ENCODE data around the gene C6orf120. TPM values are rescaled to one million over a fixed set of nuclear protein-coding genes. Genes with fewer than 3 reads are reported as not detected.
A peak's percentile ranks its signal among the peaks of the same experiment; 100 is the strongest.

Gene C6orf120
- total and polyA plus RNA-seq, 2 donors (not counting 1 experiment from before 2014, with no cell fraction given): 9.7 to 27.1 TPM

DNA sequence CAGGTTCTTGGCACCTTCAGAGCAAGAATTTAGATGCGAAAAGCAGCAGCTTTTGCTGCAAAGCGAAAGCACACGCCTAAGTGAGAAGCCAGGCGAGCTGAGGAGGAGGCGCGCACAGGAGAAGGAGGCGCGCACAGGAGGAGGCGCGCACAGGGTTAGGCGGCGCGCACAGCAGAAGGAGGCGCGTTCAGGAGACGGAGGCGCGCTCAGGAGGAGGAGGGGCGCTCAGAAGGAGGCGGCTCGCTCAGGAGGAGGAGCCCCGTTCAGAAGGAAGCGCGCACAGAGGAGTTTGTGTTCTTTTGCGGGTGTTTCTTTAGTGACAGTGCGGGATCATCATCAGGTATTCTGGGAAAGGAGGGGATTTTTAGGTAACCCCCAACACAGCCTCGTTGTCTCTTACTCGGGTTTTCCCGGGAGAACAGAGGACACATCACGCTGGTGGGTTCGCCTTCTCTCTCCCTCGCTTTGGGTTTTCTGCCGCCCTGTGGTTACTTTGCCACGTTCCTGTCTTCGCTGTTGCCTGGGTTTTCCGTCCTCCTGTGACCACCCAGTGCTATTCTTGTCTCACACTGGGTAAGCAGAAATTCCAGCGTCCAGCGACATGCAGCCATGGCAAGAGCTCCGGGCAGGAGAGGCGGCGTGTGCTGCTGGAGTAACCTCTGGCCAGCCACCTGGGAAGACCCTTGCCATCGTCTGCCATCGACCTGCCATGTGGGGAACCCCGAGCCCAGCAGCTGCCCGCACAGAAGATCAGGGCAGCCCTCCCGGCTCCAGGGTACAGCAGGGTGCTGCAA is 47.1 kb upstream of the C6orf120 start:
- peak overlapping the region; percentile 59 for H2AFZ ChIP-seq (ENCODE audit: insufficient read depth, low read depth, low read length, poor library complexity, severe bottlenecking)
- H3K27me3 Mint-ChIP-seq: no peaks in the 10 kb centered on the region
- WGBS (ENCODE audit: insufficient coverage): 42% methylated on average over 42 of the region's 46 CpGs
- no peak overlapping the region for H3K27ac Mint-ChIP-seq
- DNase-seq: peak; percentile 85
- H3K9ac ChIP-seq (ENCODE audit: low read length): peak overlapping the region; percentile 53
- peak; percentile 24 for ATAC-seq (ENCODE audit: low read depth)
- peaks cover 0 to 5% (median 0%) of the 10 kb centered on the region in 3 donors for H3K9me3 ChIP-seq (ENCODE audit: control extremely low read depth in 1 of 3, control insufficient read depth in 2 of 3, insufficient read depth in 1 of 3, low read length in 2 of 3)
- no peaks in the 10 kb centered on the region for H3K9me3 Mint-ChIP-seq (ENCODE audit: insufficient read depth)
- peak overlapping the region; percentile 23 to 74 (median 57) for H3K4me3 ChIP-seq (ENCODE audit: control extremely low read depth in 1 of 5, extremely low read depth in 1 of 5, insufficient read depth in 1 of 5, low read depth in 2 of 5, low read length in 4 of 5)
- no peaks in the 10 kb centered on the region for H3K79me2 ChIP-seq (ENCODE audit: control insufficient read depth, insufficient read depth, low read length)
- peaks cover 0 to 7% of the 10 kb centered on the region in 2 experiments for H3K36me3 ChIP-seq (replicated peaks in 1 of 2; ENCODE audit: control extremely low read depth in 1 of 2, control insufficient read depth in 1 of 2, extremely low read depth in 1 of 2, insufficient read depth in 2 of 2, low read length in 1 of 2)
- ChIA-PET CTCF (no interaction called here), POLR2A (no interaction called here)
- TF ChIP-seq EZH2 (IDR thresholded peaks at IDR 0.05; ENCODE audit: borderline replicate concordance, insufficient read depth, low read depth, low read length, poor library complexity, severe bottlenecking): no peak
- TF ChIP-seq, protein P1, sequence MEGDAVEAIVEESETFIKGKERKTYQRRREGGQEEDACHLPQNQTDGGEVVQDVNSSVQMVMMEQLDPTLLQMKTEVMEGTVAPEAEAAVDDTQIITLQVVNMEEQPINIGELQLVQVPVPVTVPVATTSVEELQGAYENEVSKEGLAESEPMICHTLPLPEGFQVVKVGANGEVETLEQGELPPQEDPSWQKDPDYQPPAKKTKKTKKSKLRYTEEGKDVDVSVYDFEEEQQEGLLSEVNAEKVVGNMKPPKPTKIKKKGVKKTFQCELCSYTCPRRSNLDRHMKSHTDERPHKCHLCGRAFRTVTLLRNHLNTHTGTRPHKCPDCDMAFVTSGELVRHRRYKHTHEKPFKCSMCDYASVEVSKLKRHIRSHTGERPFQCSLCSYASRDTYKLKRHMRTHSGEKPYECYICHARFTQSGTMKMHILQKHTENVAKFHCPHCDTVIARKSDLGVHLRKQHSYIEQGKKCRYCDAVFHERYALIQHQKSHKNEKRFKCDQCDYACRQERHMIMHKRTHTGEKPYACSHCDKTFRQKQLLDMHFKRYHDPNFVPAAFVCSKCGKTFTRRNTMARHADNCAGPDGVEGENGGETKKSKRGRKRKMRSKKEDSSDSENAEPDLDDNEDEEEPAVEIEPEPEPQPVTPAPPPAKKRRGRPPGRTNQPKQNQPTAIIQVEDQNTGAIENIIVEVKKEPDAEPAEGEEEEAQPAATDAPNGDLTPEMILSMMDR (IDR thresholded peaks at IDR 0.05): no peak
- peak overlapping the region; percentile 44 for H3K4me3 Mint-ChIP-seq
- no peaks in the 10 kb centered on the region for H4K20me1 ChIP-seq (ENCODE audit: control insufficient read depth, insufficient read depth, low read length, poor library complexity, severe bottlenecking)
- peaks cover 0 to 8% of the 10 kb centered on the region in 2 donors for H3K4me1 ChIP-seq (ENCODE audit: control insufficient read depth in 2 of 2, insufficient read depth in 2 of 2, low read length in 2 of 2)
- intact Hi-C loops (cut with micrococcal nuclease): no loop called here
- H3K4me1 Mint-ChIP-seq: no peaks in the 10 kb centered on the region
- peak overlapping the region in 1 of 2 donors; percentile 33 for H3K27ac ChIP-seq (ENCODE audit: low read length in 2 of 2)
- peak overlapping the region; percentile 72 for H3K4me2 ChIP-seq (replicated peaks; ENCODE audit: low read depth, low read length, poor library complexity, severe bottlenecking)
- no peaks in the 10 kb centered on the region for H3K27me3 ChIP-seq (replicated peaks in 1 of 4; ENCODE audit: control extremely low read depth in 1 of 4, control insufficient read depth in 3 of 4, insufficient read depth in 4 of 4, low read length in 3 of 4)

DNA sequence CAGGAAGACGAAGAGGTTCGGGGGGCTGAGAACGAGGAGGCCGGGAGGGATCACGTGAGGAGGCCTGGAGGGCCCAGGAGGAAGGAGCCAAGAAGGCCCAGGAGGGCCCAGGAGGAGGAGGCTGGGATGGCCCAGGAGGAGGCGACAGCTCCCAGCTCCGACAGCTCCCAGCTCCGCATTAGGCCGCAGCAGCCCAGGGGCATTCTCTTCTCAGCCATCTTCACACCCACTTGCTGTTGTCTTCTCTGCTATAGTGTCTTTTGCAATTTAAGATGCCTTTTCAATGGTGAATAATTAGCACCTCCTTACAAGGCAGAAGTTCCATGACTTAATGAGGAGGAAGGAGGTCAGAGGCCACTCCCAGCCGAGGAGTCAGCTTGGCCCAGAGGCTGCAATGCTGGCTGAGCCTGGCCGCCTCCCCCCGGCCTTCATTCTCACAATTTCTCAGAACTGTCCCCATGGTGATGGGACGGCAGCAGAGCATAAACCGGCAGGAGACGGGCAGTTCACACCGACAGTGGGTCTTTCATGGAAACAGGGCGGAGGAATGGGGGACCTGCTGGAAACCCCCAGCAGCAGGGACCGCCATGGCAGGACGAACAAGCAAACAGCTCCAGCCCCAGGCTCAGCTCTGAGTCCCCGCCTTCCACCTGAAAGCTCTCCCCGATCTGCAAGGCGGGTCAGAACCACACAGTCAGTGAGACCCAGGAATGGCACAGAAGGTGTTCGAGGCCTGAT is 45.2 kb upstream of the C6orf120 start:
- peaks cover 0 to 5% (median 0%) of the 10 kb centered on the region in 3 donors for H3K9me3 ChIP-seq (ENCODE audit: control extremely low read depth in 1 of 3, control insufficient read depth in 2 of 3, insufficient read depth in 1 of 3, low read length in 2 of 3)
- peaks cover 0 to 8% of the 10 kb centered on the region in 2 donors for H3K4me1 ChIP-seq (ENCODE audit: control insufficient read depth in 2 of 2, insufficient read depth in 2 of 2, low read length in 2 of 2)
- H3K27me3 Mint-ChIP-seq: no peaks in the 10 kb centered on the region
- no peaks in the 10 kb centered on the region for H3K27me3 ChIP-seq (replicated peaks in 1 of 4; ENCODE audit: control extremely low read depth in 1 of 4, control insufficient read depth in 3 of 4, insufficient read depth in 4 of 4, low read length in 3 of 4)
- H3K4me3 ChIP-seq (ENCODE audit: control extremely low read depth in 1 of 5, extremely low read depth in 1 of 5, insufficient read depth in 1 of 5, low read depth in 2 of 5, low read length in 4 of 5): no peak overlapping the region
- ChIA-PET POLR2A (no interaction called here), CTCF (no interaction called here)
- no peak overlapping the region for H2AFZ ChIP-seq (ENCODE audit: insufficient read depth, low read depth, low read length, poor library complexity, severe bottlenecking)
- no peak overlapping the region for H3K4me2 ChIP-seq (replicated peaks; ENCODE audit: low read depth, low read length, poor library complexity, severe bottlenecking)
- H3K4me1 Mint-ChIP-seq: no peaks in the 10 kb centered on the region
- no peak overlapping the region for H3K9ac ChIP-seq (ENCODE audit: low read length)
- H3K4me3 Mint-ChIP-seq: no peak overlapping the region
- no peaks in the 10 kb centered on the region for H3K79me2 ChIP-seq (ENCODE audit: control insufficient read depth, insufficient read depth, low read length)
- ATAC-seq (ENCODE audit: low read depth) (no peak), DNase-seq (no peak)
- TF ChIP-seq, protein P1 (IDR thresholded peaks at IDR 0.05): no peak
- TF ChIP-seq EZH2 (IDR thresholded peaks at IDR 0.05; ENCODE audit: borderline replicate concordance, insufficient read depth, low read depth, low read length, poor library complexity, severe bottlenecking): no peak
- WGBS (ENCODE audit: insufficient coverage): 96% methylated on average over 18 of the region's 23 CpGs
- H3K36me3 ChIP-seq (replicated peaks in 1 of 2; ENCODE audit: control extremely low read depth in 1 of 2, control insufficient read depth in 1 of 2, extremely low read depth in 1 of 2, insufficient read depth in 2 of 2, low read length in 1 of 2): peaks cover 0 to 11% of the 10 kb centered on the region in 2 experiments
- intact Hi-C loops (cut with micrococcal nuclease): no loop called here
- H4K20me1 ChIP-seq (ENCODE audit: control insufficient read depth, insufficient read depth, low read length, poor library complexity, severe bottlenecking): no peaks in the 10 kb centered on the region
- H3K27ac Mint-ChIP-seq: no peak overlapping the region
- H3K9me3 Mint-ChIP-seq (ENCODE audit: insufficient read depth): no peaks in the 10 kb centered on the region
- no peak overlapping the region for H3K27ac ChIP-seq (ENCODE audit: low read length in 2 of 2)

Measured in B cell (primary cell).